Mammary epithelial cell (primary cell): ENCODE measurements around the gene PTTG1IP.

ENCODE experiments used
- CTCF ChIP-seq, 2 donors: IDR thresholded peaks in 1 of 2; conservative IDR thresholded peaks in 1 of 2; 2 replicates each; pipeline ENCODE4 v1.5.1; 2011 to 2012; ENCODE audit warnings: inconsistent platforms in 2 of 2, low read length in 2 of 2, mild to moderate bottlenecking in 2 of 2, control low read depth in 1 of 2, low read depth in 1 of 2; ENCODE audit not compliant: insufficient read depth in 1 of 2; ENCODE audit errors: extremely low read depth in 1 of 2
- EZH2 ChIP-seq: IDR thresholded peaks from 2 replicates; pipeline ENCODE4 v1.6.1; 2012; ENCODE audit warnings: low read length, inconsistent platforms, borderline replicate concordance

- TF ChIP-seq CTCF (conservative IDR thresholded peaks at IDR 0.05 in 1 of 2, IDR thresholded peaks at IDR 0.05 in 1 of 2; ENCODE audit: extremely low read depth in 1 of 2, insufficient read depth in 1 of 2, low read depth in 1 of 2, low read length in 2 of 2) (no peak), EZH2 (no peak)
Observed at GRCh38 chr21:44885615-44886014, 12.1 kb upstream of the PTTG1IP start.
